DND-41 (cell line): Measurements from ENCODE around the gene SKAP1.

ENCODE experiments used
- EZH2 ChIP-seq: IDR thresholded peaks from 3 replicates; pipeline ENCODE4 v1.6.1; 2012; ENCODE audit warnings: borderline replicate concordance, low read depth, mild to moderate bottlenecking, moderate library complexity, low read length, inconsistent platforms; ENCODE audit not compliant: severe bottlenecking
- TF ChIP-seq, protein P1 (sequence below): IDR thresholded peaks from 2 replicates; pipeline ENCODE4 v1.5.1; 2012; ENCODE audit warnings: borderline replicate concordance, low read length, moderate library complexity, mild to moderate bottlenecking; ENCODE audit not compliant: poor library complexity, severe bottlenecking; ENCODE audit errors: extremely low read depth

DNA sequence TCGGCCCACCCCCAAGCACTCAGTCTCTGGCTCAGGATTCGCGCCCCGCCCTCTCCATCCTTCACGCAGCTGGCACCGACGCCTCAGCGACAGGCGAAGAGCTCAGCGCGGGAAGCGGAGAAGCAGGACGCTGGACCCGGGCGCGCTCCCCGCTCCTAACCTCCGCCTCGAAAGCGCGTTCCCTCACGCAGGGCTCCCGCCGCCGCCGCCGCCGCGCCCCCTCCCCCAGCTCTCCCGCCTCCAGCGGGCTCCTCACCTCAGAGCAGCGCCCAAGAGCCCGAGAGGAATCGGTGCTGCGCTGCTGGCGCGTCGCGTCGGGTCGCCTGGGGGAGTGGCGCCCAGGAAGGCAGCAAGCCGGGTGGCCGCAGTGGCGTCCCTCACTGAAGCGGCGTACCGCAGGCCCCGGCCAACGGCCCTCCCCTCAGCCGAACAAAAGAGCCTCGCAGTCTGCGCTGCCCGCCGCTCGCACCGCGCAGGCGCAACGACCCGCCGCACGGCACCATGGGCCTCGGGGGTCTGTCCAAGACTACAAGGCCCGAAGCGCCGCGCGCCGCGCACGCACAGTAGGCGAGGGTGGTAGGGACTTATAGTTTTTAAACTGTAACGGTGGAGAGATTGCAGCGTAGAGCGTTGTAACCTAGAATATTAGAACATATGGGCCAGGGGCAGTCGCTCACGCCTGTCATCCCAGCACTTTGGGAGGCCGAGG is 328.8 kb downstream of the SKAP1 start, which contains the start of gene CBX1:
- TF ChIP-seq, protein P1, sequence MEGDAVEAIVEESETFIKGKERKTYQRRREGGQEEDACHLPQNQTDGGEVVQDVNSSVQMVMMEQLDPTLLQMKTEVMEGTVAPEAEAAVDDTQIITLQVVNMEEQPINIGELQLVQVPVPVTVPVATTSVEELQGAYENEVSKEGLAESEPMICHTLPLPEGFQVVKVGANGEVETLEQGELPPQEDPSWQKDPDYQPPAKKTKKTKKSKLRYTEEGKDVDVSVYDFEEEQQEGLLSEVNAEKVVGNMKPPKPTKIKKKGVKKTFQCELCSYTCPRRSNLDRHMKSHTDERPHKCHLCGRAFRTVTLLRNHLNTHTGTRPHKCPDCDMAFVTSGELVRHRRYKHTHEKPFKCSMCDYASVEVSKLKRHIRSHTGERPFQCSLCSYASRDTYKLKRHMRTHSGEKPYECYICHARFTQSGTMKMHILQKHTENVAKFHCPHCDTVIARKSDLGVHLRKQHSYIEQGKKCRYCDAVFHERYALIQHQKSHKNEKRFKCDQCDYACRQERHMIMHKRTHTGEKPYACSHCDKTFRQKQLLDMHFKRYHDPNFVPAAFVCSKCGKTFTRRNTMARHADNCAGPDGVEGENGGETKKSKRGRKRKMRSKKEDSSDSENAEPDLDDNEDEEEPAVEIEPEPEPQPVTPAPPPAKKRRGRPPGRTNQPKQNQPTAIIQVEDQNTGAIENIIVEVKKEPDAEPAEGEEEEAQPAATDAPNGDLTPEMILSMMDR, result no peak
- no peak for TF ChIP-seq EZH2
